Left lung (tissue), 10 donors: ENCODE data around the gene OAS3. TPM values are rescaled to one million over a fixed set of nuclear protein-coding genes. Genes with fewer than 3 reads are reported as not detected.

Source experiments
- ATAC-seq: fragments of 200-7000 bp; cut with Tn5 transposase; one replicate; pipeline ENCODE4 v1.9.1; 2020; ENCODE audit warnings: moderate library complexity
- DNase-seq, 4 donors: peaks; one replicate each; pipeline ENCODE4 v3.0.0-alpha.2; 2013 to 2020
- H3K27ac ChIP-seq, 2 donors: fragments of 200-600 bp; sonication (generic) in 1 of 2; one replicate each; pipeline versions ENCODE4 v1.5.0 to v1.8.0; 2020 to 2021
- H3K27me3 ChIP-seq, 2 donors: fragments of 200-600 bp; sonication (generic) in 1 of 2; one replicate each; pipeline versions ENCODE4 v1.5.0 to v1.8.0; 2020 to 2021
- H3K36me3 ChIP-seq, 2 donors: fragments of 200-600 bp; sonication (generic) in 1 of 2; one replicate each; pipeline versions ENCODE4 v1.5.0 to v1.8.0; 2020 to 2021
- H3K4me1 ChIP-seq, 2 donors: fragments of 200-600 bp; one replicate each; pipeline ENCODE4 v1.8.0; 2021
- H3K4me3 ChIP-seq, 2 donors: fragments of 200-600 bp; sonication (generic) in 1 of 2; one replicate each; pipeline versions ENCODE4 v1.5.0 to v1.8.0; 2020 to 2021; ENCODE audit warnings: mild to moderate bottlenecking in 1 of 2
- H3K9me3 ChIP-seq, 2 donors: fragments of 200-600 bp; sonication (generic) in 1 of 2; one replicate each; pipeline versions ENCODE4 v1.5.0 to v1.8.0; 2020 to 2021
- CTCF ChIP-seq, 2 donors: fragments of 200-600 bp; sonication (generic) in 1 of 2; IDR thresholded peaks; one replicate each; pipeline versions ENCODE4 v1.5.0 to v1.8.0; 2021; ENCODE audit warnings: antibody characterized with exemption in 2 of 2
- intact Hi-C, 2 donors: fragments of 100-400 bp; cut with DNase I; formaldehyde crosslinking; loops; one replicate each; pipeline versions ENCODE4 v1.11.2 to v1.14.2; 2022
- polyA plus RNA-seq, 6 donors: library from polyadenylated mRNA; unstranded; fragments of 120-200 nt; gene quantifications; one replicate each; pipeline ENCODE4 v1.2.1, GENCODE V29; 2013; ENCODE audit not compliant: insufficient read length in 6 of 6
- total RNA-seq, 2 donors: library from RNA; stranded (reverse); fragmentation: NEBNext Ultra II Directional; extraction: Animal tissue kit (Norgen Biotek cat#: 25700); gene quantifications; one replicate each; pipeline ENCODE4 v1.2.1, GENCODE V29; 2021
- donor health status: DM: no; HTN: yes; CAD: no.
- donor health status: DM: no; HTN: no; CAD: no.

OAS3 gene
- total and polyA plus RNA-seq, 8 donors: 11.4 to 47.5 (median 17.7) TPM

GRCh38 chr12:112998987-112999767 is 60.9 kb downstream of the OAS3 start:
- Histone ChIP-seq H3K36me3 (peaks cover 0 to 80% of the 10 kb centered on the region in 2 donors), H3K27me3 (no peaks in the 10 kb centered on the region), H3K4me1 (no peaks in the 10 kb centered on the region), H3K9me3 (no peaks in the 10 kb centered on the region), H3K4me3 (no peak overlapping the region), H3K27ac (no peak overlapping the region)
- intact Hi-C loops: no loop called here
- TF ChIP-seq CTCF (IDR thresholded peaks at IDR 0.05): no peak
- ATAC-seq (no peak), DNase-seq (no peak)

- TF ChIP-seq CTCF (IDR thresholded peaks at IDR 0.05): no peak
- Histone ChIP-seq H3K27ac (no peak overlapping the region), H3K36me3 (peaks cover 0 to 90% of the 10 kb centered on the region in 2 donors), H3K27me3 (no peaks in the 10 kb centered on the region), H3K9me3 (no peaks in the 10 kb centered on the region), H3K4me1 (no peaks in the 10 kb centered on the region), H3K4me3 (no peak overlapping the region)
- ATAC-seq (no peak), DNase-seq (no peak)
- intact Hi-C loops: no loop called here
Observed at GRCh38 chr12:113000433-113000832, 62.2 kb downstream of the OAS3 start.

DNA sequence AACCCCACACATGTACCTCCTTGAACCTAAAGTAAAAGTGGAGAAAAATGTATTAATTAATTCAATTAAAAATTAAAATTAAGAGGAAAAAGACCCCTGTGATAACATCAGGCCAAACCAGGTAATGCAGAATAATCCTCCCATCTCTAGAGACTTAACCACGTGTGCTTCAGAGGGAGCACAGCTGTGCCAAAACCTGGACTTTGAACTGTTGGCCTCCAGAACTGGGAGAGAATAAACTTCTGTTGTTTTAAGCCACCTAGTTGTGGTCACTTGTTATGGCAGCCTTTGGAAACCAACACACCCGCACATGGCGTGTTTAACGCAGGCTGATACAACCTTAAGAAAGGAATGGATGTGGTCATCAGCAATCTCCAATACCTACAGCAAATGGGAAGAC is 63.9 kb downstream of the OAS3 start:
- ATAC-seq: no peak

DNA sequence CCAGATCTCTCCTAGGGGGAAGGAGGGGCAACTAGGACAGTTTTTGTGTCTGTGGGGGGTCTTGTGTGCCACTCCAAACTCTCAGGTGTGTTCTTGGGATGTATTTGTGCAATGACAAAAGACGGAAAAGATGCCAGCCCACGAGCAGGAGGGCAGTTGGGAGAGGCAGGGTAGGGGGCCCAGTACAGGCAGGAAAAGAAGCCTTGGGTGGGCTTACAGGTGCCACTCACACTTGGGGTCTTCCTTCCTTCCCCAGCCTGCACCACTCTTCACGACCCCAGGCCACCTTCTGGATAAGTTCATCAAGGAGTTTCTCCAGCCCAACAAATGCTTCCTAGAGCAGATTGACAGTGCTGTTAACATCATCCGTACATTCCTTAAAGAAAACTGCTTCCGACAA is 64.4 kb downstream of the OAS3 start:
- no peak overlapping the region for H3K4me3 ChIP-seq
- intact Hi-C loops: no loop called here
- no peak overlapping the region for H3K27ac ChIP-seq
- H3K36me3 ChIP-seq: peaks cover 0 to 88% of the 10 kb centered on the region in 2 donors
- no peaks in the 10 kb centered on the region for H3K4me1 ChIP-seq
- H3K27me3 ChIP-seq: no peaks in the 10 kb centered on the region
- TF ChIP-seq CTCF (IDR thresholded peaks at IDR 0.05): no peak
- DNase-seq (no peak), ATAC-seq (no peak)
- no peaks in the 10 kb centered on the region for H3K9me3 ChIP-seq

More for the DNA sequence above, 63.9 kb downstream of the OAS3 start:
- Histone ChIP-seq H3K36me3 (peaks cover 0 to 88% of the 10 kb centered on the region in 2 donors), H3K4me3 (no peak overlapping the region), H3K27me3 (no peaks in the 10 kb centered on the region), H3K4me1 (no peaks in the 10 kb centered on the region), H3K27ac (no peak overlapping the region), H3K9me3 (no peaks in the 10 kb centered on the region)
- no peak for DNase-seq
- no peak for TF ChIP-seq CTCF (IDR thresholded peaks at IDR 0.05)
- intact Hi-C loops: no loop called here

DNA sequence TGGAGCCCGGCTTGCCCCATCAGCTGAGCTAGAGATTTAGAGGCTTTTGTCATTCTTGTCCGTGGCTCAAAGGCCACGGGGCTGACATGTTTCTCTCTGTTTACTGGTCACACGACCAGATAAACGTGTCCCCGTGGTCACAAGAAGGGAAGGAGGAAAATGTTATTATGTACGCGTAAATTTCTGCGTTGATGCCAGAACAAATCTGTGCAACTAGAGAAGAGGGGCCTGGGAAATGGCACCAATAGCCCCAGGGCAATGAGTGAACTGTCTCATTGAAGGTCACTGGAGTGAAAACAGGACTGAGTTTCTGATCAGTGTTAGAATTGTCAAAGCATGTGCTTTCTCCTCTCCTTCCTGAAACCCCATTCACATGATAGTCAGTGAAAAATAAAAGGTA is 65.4 kb downstream of the OAS3 start:
- no peak for TF ChIP-seq CTCF (IDR thresholded peaks at IDR 0.05)
- no peaks in the 10 kb centered on the region for H3K9me3 ChIP-seq
- H3K4me3 ChIP-seq: no peak overlapping the region
- no peak for ATAC-seq
- H3K36me3 ChIP-seq: peaks cover 0 to 88% of the 10 kb centered on the region in 2 donors
- no peaks in the 10 kb centered on the region for H3K4me1 ChIP-seq
- DNase-seq: no peak
- no peaks in the 10 kb centered on the region for H3K27me3 ChIP-seq
- no peak overlapping the region for H3K27ac ChIP-seq
- intact Hi-C loops: no loop called here
